Muscle of arm (tissue), 12 donors: ENCODE results near the gene TANC1. TPM values are rescaled to one million over a fixed set of nuclear protein-coding genes. Genes with fewer than 3 reads are reported as not detected.

Source experiments
- DNase-seq: peaks from one replicate; pipeline ENCODE4 v3.0.0-alpha.2; 2013
- polyA plus RNA-seq, 12 donors: library from polyadenylated mRNA; unstranded; fragments of 120-200 nt; gene quantifications; one replicate each; pipeline ENCODE4 v1.2.1, GENCODE V29; 2013; ENCODE audit not compliant: insufficient read length in 12 of 12

TANC1 gene
- polyA plus RNA-seq, 12 donors, result 17.3 to 35.8 (median 25.8) TPM; not detected in 1

- DNase-seq, result peak; percentile 35
These were observed 12.5 kb upstream of the TANC1 start for GRCh38 chr2:158955842-158956365.

- DNase-seq, result no peak
These were observed 10.1 kb upstream of the TANC1 start for GRCh38 chr2:158958365-158958764.

GRCh38 chr2:158960193-158960592, 8.2 kb upstream of the TANC1 start:
- DNase-seq, result no peak

GRCh38 chr2:158962074-158962473, 6.4 kb upstream of the TANC1 start:
- DNase-seq, result no peak

GRCh38 chr2:158963071-158963470, 5.4 kb upstream of the TANC1 start:
- DNase-seq, result no peak

- DNase-seq, result no peak
These were observed 3.3 kb upstream of the TANC1 start for GRCh38 chr2:158965107-158965506.

- DNase-seq, result no peak
These were observed 2.8 kb upstream of the TANC1 start for GRCh38 chr2:158965641-158966040.

GRCh38 chr2:158966312-158966711, 2.1 kb upstream of the TANC1 start:
- DNase-seq, result no peak

GRCh38 chr2:158967114-158967730, 1.2 kb upstream of the TANC1 start:
- no peak for DNase-seq

GRCh38 chr2:158967731-158968395, 577 bp upstream of the TANC1 start:
- peak; percentile 59 for DNase-seq

- no peak for DNase-seq
These were observed 798 bp downstream of the TANC1 start for GRCh38 chr2:158969162-158969714.

GRCh38 chr2:158969715-158970240, 1.3 kb downstream of the TANC1 start:
- DNase-seq, result peak; percentile 38

- DNase-seq, result no peak
These were observed 1.9 kb downstream of the TANC1 start for GRCh38 chr2:158970241-158970751.

- no peak for DNase-seq
These were observed 4.9 kb downstream of the TANC1 start for GRCh38 chr2:158973116-158973956.

GRCh38 chr2:158975271-158975921, 7.0 kb downstream of the TANC1 start:
- DNase-seq, result no peak

GRCh38 chr2:158979772-158980171, 11.3 kb downstream of the TANC1 start:
- no peak for DNase-seq

- no peak for DNase-seq
These were observed 16.2 kb downstream of the TANC1 start for GRCh38 chr2:158984604-158985135.

GRCh38 chr2:158988501-158988900, 20.1 kb downstream of the TANC1 start:
- DNase-seq, result no peak

- DNase-seq, result no peak
These were observed 20.7 kb downstream of the TANC1 start for GRCh38 chr2:158989165-158989564.

GRCh38 chr2:158990397-158991214, 22.2 kb downstream of the TANC1 start:
- no peak for DNase-seq
